Measurements from ENCODE around the gene DDX28. TPM values are rescaled to one million over a fixed set of nuclear protein-coding genes. Genes with fewer than 3 reads are reported as not detected.

Gene DDX28
- total and polyA plus RNA-seq, 9 of the 15 experiments (the other 6 are each of a cell fraction or from before 2014, with no cell fraction given), result 2.8 to 24.5 (median 15.9) TPM

DNA sequence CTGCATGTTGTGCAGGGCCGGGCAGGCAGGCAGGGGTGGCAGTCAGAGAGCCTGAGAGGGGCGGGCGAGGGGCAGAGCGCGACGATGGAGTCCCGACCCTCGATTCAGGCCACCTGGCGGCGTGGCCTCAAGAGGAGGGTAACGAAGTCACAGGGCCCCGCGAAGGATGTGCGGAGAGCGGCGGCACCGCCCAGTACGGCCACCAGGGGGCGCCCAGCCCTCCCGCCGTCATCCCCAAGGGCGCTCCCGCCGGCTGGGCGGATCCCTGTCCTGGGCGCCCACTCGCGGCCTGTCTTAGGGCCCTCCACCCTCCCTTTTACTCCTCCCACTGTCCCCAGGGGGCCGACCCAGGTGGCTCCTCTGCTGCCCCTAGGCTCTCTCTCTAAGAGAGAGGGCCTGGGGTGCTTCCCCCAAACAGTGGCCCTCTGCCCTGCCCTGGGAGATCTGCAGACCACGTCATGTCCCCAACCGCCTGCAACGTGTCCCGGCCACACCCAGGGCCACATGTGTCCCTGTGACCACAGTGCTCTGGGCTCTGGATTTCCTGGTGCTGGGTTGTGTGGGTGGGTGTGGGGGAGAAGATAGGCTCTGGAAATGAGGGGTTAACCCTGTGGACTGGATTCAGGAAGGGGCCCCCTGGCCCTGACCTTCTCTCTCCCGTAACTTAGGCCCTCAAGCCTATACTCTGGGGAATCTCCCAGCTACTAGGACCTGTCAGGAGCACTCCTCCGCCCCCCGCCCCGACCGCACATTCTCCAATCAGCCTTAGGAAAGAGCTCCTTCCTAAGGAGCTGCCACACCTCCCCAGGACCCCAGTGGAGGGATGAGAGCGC is 29.6 kb downstream of the DDX28 start (continued):
- TF ChIP-seq PCBP1 (IDR thresholded peaks at IDR 0.05; ENCODE audit: low read depth, low read length, poor library complexity, severe bottlenecking) (no peak), RBM34 (IDR thresholded peaks at IDR 0.05; ENCODE audit: borderline replicate concordance, insufficient read depth, low read length) (no peak), PYGO2 (tag; IDR thresholded peaks at IDR 0.05) (no peak), SOX6 (IDR thresholded peaks at IDR 0.05) (peak; percentile 69), HNRNPK (IDR thresholded peaks at IDR 0.05; ENCODE audit: low read depth, low read length, poor library complexity, severe bottlenecking) (no peak), ZNF668 (CRISPR knock-in tag; IDR thresholded peaks at IDR 0.05) (no peak), PURB (CRISPR knock-in tag; IDR thresholded peaks at IDR 0.05; ENCODE audit: low read depth) (no peak), HMGN3 (IDR thresholded peaks at IDR 0.05; ENCODE audit: borderline replicate concordance, extremely low read depth, insufficient read length, low read depth, low read length) (peak; percentile 74), PHF20 (IDR thresholded peaks at IDR 0.05; ENCODE audit: partially characterized antibody) (peak; percentile 58), SMARCE1 (IDR thresholded peaks at IDR 0.05) (no peak), ZNF280B (CRISPR knock-in tag; IDR thresholded peaks at IDR 0.05) (no peak), RFX5 (IDR thresholded peaks at IDR 0.05; ENCODE audit: low read depth, low read length) (no peak), HDAC6 (IDR thresholded peaks at IDR 0.05; ENCODE audit: low read depth, low read length) (no peak), MEF2D (tag; conservative IDR thresholded peaks at IDR 0.05; ENCODE audit: low read depth) (peak; percentile 17; the same call in 1 of the 2 replicates), LEF1 (IDR thresholded peaks at IDR 0.05) (no peak; the same call in 1 of the 2 replicates), ASH1L (IDR thresholded peaks at IDR 0.05; ENCODE audit: borderline replicate concordance, low read depth, partially characterized antibody) (no peak), STAT5A (IDR thresholded peaks at IDR 0.05; ENCODE audit: borderline replicate concordance, low read length) (no peak), SIN3B (IDR thresholded peaks at IDR 0.05; ENCODE audit: low read depth) (0 out of 2 replicates have a peak, but pooled peaks have one; percentile 48), PHF21A (IDR thresholded peaks at IDR 0.05; ENCODE audit: borderline replicate concordance, low read depth) (peak; percentile 33; the same call in 1 of the 2 replicates), TEAD4 (IDR thresholded peaks at IDR 0.05; ENCODE audit: low read length) (no peak), TEAD4 (CRISPR knock-in tag; IDR thresholded peaks at IDR 0.05; ENCODE audit: borderline replicate concordance) (no peak), FOXK1 (CRISPR knock-in tag; IDR thresholded peaks at IDR 0.05; ENCODE audit: borderline replicate concordance) (no peak), BACH1 (tag; IDR thresholded peaks at IDR 0.05) (no peak), ERF (CRISPR knock-in tag; IDR thresholded peaks at IDR 0.05) (no peak), ZFP36 (IDR thresholded peaks at IDR 0.05; ENCODE audit: low read depth, low read length, partially characterized antibody) (no peak), MAFG (tag; conservative IDR thresholded peaks at IDR 0.05) (no peak), BDP1 (IDR thresholded peaks at IDR 0.05; ENCODE audit: insufficient read depth, insufficient read length) (no peak)
- TF ChIP-seq, protein P1, sequence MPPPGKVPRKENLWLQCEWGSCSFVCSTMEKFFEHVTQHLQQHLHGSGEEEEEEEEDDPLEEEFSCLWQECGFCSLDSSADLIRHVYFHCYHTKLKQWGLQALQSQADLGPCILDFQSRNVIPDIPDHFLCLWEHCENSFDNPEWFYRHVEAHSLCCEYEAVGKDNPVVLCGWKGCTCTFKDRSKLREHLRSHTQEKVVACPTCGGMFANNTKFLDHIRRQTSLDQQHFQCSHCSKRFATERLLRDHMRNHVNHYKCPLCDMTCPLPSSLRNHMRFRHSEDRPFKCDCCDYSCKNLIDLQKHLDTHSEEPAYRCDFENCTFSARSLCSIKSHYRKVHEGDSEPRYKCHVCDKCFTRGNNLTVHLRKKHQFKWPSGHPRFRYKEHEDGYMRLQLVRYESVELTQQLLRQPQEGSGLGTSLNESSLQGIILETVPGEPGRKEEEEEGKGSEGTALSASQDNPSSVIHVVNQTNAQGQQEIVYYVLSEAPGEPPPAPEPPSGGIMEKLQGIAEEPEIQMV (tag; conservative IDR thresholded peaks at IDR 0.05; ENCODE audit: low read depth), result no peak

Measured in K562 (cell line).